Erythroblast (primary cell): ENCODE results near the gene LTBP1.

Experiments used
- GATA1 ChIP-seq: IDR thresholded peaks from 2 replicates; pipeline ENCODE4 v1.6.1; 2011; ENCODE audit warnings: low read depth, mild to moderate bottlenecking, control low read depth, low read length, moderate library complexity
- POLR2A ChIP-seq: IDR thresholded peaks from 2 replicates; pipeline ENCODE4 v1.6.1; 2011; ENCODE audit warnings: mild to moderate bottlenecking, low read length

GRCh38 chr2:33084433-33084832, 137.7 kb downstream of the LTBP1 start:
- no peak for TF ChIP-seq POLR2A
- TF ChIP-seq GATA1 = no peak
